Stimulated activated CD8-positive, alpha-beta memory T cell treated with anti-CD3 and anti-CD28 coated beads, Interleukin-15, amount 100 ng/mL, for 24 hours (primary cell): ENCODE results near the gene IRX4.

ENCODE experiments used
- DNase-seq: peaks from one replicate; pipeline ENCODE4 v3.0.0-alpha.2; 2020; ENCODE audit warnings: low read depth

The IRX4 gene

GRCh38 chr5:1913578-1913977, 30.9 kb upstream of the IRX4 start:
- DNase-seq = no peak

GRCh38 chr5:1912951-1913565, 30.3 kb upstream of the IRX4 start:
- no peak for DNase-seq

GRCh38 chr5:1911773-1912235, 29.1 kb upstream of the IRX4 start:
- DNase-seq = no peak

- no peak for DNase-seq
These were observed 28.4 kb upstream of the IRX4 start for GRCh38 chr5:1910861-1911772.

GRCh38 chr5:1910081-1910760, 27.5 kb upstream of the IRX4 start:
- DNase-seq = no peak

GRCh38 chr5:1909346-1909985, 26.7 kb upstream of the IRX4 start:
- DNase-seq = no peak

GRCh38 chr5:1908931-1909330, 26.2 kb upstream of the IRX4 start:
- no peak for DNase-seq

GRCh38 chr5:1907616-1908015, 24.9 kb upstream of the IRX4 start:
- no peak for DNase-seq

- DNase-seq = no peak
These were observed 22.4 kb upstream of the IRX4 start for GRCh38 chr5:1905108-1905507.

GRCh38 chr5:1901983-1902382, 19.3 kb upstream of the IRX4 start:
- no peak for DNase-seq

- no peak for DNase-seq
These were observed 18.3 kb upstream of the IRX4 start for GRCh38 chr5:1901061-1901460.

- no peak for DNase-seq
These were observed 16.5 kb upstream of the IRX4 start for GRCh38 chr5:1899201-1899600.

- no peak for DNase-seq
These were observed 15.2 kb upstream of the IRX4 start for GRCh38 chr5:1897816-1898450.

- DNase-seq = no peak
These were observed 14.7 kb upstream of the IRX4 start for GRCh38 chr5:1897386-1897785.

- no peak for DNase-seq
These were observed 14.1 kb upstream of the IRX4 start for GRCh38 chr5:1896602-1897376.

GRCh38 chr5:1895739-1896420, 13.2 kb upstream of the IRX4 start:
- no peak for DNase-seq

GRCh38 chr5:1894243-1894642, 11.5 kb upstream of the IRX4 start:
- no peak for DNase-seq

- DNase-seq = no peak
These were observed 11.0 kb upstream of the IRX4 start for GRCh38 chr5:1893754-1894153.

GRCh38 chr5:1892685-1893445, 10.1 kb upstream of the IRX4 start:
- no peak for DNase-seq

- DNase-seq = no peak
These were observed 9.5 kb upstream of the IRX4 start for GRCh38 chr5:1892211-1892610.
